Stimulated activated CD4-positive, alpha-beta T cell treated with anti-CD3 and anti-CD28 coated beads, Interleukin-4, amount 100 ng/mL, for 4 hours (primary cell): ENCODE measurements around the gene EEFSEC.

Experiments
- DNase-seq, 2 experiments: peaks; one replicate each; pipeline ENCODE4 v3.0.0-alpha.2; 2020

Gene EEFSEC

GRCh38 chr3:128275316-128276145 lies 122.2 kb downstream of the EEFSEC start:
- DNase-seq: no peak

DNA sequence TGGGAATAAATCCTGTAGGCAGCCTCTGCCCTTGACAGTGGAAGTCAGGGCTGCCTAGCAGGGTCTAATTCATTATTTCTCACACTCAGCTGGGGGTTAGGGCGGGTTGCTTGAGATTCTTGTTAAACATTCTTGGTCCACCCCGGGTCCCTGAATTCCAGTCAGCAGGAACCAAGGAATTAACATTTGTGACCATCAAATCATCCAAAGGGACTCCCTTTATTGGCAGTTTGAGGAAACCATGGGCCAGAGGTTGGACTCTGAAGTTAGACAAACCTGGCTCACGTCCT lies 122.8 kb downstream of the EEFSEC start:
- DNase-seq: no peak

DNA sequence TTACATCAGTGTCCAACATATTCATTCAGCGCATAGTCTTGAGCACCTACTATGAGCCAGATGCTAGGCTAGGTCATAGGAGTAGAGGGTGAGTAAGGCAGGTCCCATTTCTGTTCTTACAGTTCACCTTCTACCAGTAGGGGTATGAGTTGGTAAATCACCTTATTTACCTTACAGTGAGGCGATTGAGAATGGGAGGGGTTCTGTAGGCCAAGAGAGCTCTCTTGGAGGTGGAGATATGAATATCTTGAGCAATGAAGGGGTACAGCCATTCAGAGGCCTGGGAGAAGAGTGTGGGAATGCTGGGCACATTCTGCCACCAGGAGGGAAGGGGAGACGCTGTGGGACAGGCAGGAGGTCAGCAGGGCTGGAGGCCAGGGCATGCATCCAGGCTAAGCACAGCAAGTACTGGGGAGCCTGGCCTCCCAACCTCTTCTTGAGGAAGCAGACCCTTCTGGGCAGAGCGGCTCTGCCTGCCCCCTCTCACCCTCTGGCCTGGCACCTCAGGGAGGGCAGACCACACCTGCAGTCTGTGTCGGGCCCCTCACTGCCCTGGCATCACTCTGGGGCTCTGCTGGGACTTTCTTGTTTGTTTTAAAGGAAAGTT lies 123.4 kb downstream of the EEFSEC start:
- no peak for DNase-seq

GRCh38 chr3:128277378-128278069 lies 124.2 kb downstream of the EEFSEC start:
- no peak for DNase-seq

GRCh38 chr3:128278130-128278529 lies 124.8 kb downstream of the EEFSEC start:
- DNase-seq: no peak

- DNase-seq: no peak
These were observed 125.7 kb downstream of the EEFSEC start for GRCh38 chr3:128278761-128279600.

DNA sequence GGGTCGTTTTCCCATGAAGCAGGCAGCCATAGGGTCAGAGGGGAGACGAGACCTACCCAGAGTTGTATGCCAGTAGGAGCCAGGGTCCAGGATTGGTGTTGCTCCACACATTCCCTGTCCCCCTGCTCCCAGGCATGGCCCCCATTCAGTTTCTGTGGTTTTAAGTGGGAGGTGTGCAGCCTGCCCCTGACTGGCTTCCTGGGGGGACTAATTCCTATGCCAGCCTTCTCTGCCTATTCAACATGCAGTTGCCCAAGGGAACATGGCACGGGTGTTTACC lies 126.3 kb downstream of the EEFSEC start:
- no peak for DNase-seq

DNA sequence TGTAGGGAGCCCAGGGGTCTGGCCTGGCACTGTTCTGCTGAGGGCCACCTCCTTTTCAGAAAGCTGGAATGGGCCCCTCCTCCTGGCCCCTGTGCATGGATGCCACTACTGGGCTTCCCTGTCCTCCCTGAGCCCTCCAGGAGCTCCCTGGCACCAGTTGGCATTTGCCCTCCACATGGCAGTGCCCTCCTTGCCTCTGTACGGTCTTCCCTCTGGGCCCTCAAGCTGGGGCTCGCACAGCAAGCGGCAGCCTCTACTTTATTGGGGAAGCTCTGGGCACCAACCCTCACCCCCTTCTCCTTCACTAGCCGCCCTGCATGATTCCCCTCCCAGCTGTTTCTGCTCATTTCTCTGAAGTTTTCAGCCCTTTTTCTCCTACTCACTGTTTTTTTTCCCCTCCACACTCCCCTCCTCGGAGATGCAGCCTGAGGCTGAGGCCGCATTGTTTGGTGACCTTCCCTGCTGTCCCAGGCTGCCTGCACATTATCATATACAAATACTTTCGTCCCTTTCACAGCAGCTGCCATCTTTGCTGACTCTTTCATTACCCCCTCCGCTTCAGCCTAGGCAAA lies 127.3 kb downstream of the EEFSEC start:
- DNase-seq: no peak

DNA sequence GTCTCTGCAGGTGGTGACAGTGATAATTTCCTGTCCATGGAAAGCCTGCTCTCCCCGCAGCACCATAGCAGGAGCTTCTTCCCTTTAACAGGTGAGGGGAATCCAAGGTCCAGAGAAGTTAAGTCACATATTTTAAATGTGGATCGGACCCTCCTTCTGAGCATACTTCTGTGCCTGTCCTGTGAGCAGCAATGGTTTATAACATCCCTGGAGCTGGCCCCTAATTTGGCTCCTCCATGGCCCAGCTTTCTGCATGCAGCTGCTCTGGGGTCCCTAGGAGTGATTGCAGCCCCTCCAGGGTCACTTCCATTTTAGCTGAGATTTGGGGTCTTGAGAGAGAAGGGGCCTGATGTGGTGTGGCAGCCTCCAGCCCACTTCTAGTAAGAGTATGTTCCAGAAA lies 127.8 kb downstream of the EEFSEC start:
- no peak for DNase-seq

DNA sequence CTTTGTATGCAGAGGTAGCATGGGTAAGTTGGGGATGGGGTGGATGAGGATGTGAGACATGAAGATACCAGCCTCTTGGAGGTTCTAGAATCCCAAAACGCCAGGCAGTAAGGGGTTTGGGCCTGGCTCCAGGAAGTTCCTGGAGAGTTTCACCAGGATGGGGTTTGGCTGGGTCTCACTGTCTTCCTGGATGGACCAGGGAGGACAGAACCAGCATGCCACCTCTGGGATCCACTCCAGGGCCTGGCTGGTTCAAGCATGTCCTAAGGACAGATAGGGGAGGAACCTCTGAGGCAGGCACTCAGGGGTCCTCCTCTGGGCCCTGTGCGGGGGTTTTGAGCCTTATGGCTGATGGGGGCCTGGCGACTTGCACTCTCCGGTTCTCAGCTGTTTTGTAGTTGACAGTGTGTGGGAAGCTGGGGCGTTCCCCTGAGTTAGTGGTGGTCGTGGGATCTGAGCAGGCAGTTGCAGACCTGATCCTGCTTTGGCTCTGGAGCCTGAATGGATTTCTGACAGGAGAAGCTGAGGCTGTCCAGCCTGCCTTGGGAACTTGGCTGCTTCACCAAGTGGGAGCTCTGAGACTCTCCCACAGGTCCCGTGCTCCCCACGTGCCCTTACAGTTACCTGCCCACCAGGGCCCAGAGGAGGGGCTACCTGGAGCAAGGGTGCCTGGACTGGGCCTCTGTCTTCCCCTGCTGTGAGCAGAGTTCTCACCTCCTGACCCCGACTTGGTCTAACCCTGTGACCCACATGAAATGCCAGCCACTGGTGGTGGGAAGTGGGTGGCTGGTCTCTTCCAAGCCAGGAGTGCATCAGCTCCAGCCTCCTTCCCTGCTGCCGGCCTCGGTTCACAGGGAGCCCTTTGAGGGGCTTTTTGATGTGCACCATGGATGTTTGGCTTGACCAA lies 128.4 kb downstream of the EEFSEC start:
- no peak for DNase-seq

DNA sequence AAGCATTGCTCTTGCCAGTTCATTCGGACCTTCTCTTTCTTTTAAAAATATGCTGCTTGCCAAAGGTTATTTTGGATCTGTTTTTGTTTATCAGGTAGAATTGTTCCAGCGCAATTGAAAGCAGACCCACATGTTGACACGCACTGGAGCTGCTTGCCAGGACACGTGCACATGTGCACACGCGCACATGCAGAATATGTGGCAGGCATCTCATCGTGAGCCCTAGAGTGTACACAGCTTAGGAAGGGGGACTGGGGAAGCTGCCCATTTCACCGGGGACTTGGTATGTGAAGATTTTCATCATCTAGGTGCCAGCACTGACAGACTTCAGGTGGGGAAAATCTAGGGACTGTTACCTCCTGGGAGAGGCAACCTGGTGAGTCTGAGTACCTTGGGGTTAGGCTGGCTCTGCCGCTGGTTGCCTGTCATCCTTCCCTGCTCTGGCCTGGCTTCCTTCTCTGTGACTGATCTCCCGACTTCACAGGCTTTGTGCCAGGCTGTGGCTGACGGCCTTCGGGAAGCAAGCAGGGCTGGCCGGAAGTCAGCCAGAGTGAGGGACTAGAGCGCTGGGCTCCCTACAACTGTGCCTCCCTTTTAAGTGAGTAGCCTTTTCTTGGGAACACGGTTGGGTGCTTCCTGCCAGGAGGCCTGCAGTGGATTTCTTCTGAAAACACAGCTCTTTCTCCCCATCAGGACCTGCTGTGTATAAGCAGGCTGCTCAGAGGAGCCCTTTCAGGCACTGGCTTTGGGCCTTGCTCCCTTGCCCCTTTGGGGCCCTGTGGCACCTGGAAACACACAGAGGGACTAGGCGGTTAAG lies 129.3 kb downstream of the EEFSEC start:
- DNase-seq: no peak

DNA sequence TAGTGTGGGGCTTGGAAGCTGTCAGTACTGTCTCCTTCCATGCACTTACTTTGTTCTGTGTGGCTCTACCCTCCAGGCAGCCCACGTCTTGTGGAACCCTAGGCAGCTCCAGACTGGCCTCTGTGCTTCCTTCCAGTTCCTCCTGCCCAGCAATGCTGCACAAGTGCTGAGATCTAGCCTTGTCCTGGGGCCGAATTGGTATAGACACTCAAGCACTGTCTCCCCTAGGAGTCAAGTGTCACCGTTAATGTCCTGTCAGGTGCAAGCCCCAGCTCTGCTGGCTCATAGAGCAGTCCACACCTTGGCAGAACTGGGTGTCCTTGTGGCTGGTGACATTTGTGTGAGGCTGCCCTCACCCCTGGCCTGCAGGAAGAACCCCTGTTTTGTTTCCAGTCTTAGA lies 130.1 kb downstream of the EEFSEC start:
- no peak for DNase-seq

GRCh38 chr3:128285042-128285966 lies 132.0 kb downstream of the EEFSEC start:
- no peak for DNase-seq

DNA sequence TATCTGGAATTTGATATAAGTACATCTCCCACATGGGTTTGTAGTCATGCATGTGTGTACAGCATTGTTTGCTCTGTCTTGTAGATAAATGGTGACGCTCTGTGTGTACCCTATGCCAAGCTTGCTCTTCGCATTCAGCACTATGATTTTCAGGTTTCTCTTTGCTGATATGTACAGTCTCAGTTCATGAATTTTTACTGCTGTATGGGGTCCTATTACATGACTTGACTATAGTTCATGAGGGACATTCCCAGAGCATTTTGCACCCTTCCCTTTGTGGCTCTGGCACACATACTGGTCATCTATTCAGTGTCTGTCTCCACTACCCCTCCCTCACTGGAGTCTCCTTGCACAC lies 132.7 kb downstream of the EEFSEC start:
- DNase-seq: no peak

DNA sequence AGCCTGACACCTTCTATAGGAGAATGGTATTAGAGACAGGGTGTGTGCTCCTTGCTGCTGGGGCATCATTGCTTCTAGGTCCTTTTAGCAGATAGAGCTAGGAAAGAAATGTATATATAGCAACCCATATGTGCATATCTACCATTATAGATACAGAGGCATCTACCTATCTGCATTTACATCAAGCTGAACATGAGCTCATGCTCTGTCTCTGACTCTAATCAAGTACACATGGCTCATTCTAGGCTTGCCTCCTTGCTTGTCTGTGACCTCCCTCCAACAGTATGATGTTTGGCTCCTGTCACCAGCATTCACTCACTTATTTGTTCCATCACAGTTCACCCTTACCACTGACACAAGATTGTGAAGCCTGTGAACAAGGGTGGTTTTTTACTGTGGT lies 133.4 kb downstream of the EEFSEC start:
- no peak for DNase-seq

DNA sequence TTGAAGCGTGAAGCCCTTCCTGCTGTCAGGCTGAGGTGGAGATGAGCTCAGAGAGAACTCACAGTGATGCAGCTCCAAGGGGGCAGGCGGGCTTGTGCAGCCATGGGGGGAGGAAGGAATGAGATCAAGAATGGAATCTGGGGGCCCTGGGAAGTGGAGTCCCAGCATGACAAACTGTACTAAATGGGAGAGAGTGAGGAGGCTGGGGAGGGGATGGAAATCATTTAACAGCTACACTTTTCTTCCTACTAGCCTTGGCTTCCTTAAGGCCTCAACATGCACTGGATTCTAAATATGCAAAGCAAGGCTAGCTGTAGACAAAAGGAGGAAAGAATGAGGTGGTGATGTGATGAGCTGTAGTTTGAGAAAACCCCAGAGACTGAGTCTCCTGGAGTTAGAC lies 133.9 kb downstream of the EEFSEC start:
- no peak for DNase-seq

GRCh38 chr3:128289534-128289933 lies 136.3 kb downstream of the EEFSEC start:
- DNase-seq: no peak

DNA sequence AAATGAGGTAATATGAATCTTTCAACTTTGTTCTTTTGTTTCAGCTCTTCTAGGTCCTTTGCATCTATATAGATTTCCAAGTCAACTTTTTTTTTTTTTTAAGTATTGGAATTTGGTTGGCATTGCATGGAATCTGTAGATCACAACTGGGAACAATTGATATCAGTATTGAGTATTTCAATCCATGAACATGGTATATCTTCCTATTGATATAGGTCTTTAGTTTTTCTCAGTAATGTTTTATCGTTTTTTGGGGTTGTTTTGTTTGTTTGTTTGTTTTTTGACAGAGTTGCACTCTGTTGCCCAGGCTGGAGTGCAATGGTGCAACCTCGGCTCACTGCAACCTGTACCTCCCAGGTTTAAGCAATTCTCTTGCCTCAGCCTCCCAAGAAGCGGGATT lies 137.2 kb downstream of the EEFSEC start:
- DNase-seq: no peak

DNA sequence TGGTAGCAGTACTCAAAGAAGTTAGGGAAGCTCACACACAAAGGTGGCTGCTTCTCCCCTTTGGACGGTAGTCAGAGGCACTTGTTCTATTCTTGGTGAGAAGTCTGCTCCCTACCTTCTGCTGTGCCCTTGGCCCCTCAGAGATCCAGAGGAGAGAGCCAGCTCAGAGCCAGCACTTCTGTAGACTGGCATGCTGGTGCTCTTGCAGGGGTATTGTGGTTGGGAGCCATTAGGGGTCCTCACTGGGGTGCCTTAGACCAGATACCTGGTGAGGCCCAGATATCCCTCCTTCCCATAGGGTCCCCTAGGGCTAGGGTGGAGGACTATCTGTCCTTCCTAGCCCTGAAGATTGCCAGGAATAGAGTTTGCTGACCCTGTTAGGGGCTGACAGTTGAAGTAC lies 140.6 kb downstream of the EEFSEC start:
- no peak for DNase-seq

- DNase-seq: no peak
These were observed 141.8 kb downstream of the EEFSEC start for GRCh38 chr3:128294999-128295468.
